HuH-7 (cell line): Measurements from ENCODE around the gene SCML2.
A peak's percentile ranks its signal among the peaks of the same experiment; 100 is the strongest.
"Not testable (repeated sequence)": the region's sequence is repeated elsewhere in the genome, so short reads cannot be mapped to it uniquely, and the experiment has no call there.

ENCODE experiments used
- DNase-seq: peaks from one replicate; pipeline ENCODE4 v3.0.0; 2011; ENCODE audit warnings: low spot score

The SCML2 gene

GRCh38 chrX:18354369-18355223 lies at the start of gene SCML2:
SCML2 (minus strand) TSS chrX:18354688; CDS start chrX:18334071, 20,617 bp downstream.
- DNase-seq: peak; percentile 20

- DNase-seq: no peak
These were observed 47.3 kb upstream of the SCML2 start for GRCh38 chrX:18401848-18402213.

- no peak for DNase-seq
These were observed 40.0 kb upstream of the SCML2 start for GRCh38 chrX:18394477-18394876.

DNA sequence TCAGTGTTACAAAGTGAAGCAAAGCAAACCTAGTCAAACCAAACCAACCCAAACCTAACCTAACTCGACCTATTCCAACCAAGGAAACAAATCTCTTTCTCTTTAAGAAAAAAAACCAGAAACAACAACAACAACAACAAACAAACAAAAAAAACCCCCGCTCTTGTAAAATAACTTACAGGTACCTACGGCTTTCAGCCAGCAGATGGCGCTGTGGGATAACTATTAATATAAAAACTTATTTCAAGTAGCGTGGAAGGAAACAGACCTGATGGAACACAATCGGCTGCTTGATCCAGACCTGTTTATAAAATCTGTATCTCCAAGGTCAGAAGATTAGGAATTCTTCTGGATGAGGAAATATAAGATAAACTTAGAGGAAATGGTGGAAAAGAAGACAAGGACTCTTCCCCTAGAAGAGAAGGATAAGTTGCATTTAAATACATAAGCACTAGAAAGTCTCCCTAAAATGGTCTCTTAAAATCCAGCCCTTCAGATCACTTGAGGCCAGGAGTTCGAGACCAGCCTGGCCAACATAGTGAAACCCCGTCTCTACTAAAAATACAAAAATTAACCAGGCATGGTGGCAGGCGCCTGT lies 36.6 kb upstream of the SCML2 start:
- DNase-seq: peak; percentile 12

- no peak for DNase-seq
These were observed 35.5 kb upstream of the SCML2 start for GRCh38 chrX:18389966-18390365.

DNA sequence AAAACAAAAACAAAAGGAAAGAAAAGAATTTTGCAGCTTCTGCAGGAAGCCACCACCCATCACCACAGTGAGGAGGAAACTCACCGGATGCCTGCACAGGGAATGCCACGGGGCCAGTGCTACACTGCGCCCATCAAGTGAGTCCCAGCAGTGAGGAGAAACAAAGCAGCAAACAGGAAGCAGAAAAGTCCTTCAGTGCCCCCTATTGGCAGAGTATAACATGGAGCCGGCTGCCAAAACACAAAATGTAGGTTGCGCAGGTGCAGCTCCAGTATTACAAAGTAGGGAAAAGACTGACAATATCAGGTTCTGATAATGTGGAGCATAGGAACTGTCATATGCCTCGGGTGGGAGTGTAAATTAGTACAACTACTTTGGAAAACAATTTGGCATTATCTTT lies 23.3 kb upstream of the SCML2 start:
- DNase-seq: peak; percentile 17

- DNase-seq: not testable (repeated sequence)
These were observed 20.8 kb upstream of the SCML2 start for GRCh38 chrX:18375131-18375805.

DNA sequence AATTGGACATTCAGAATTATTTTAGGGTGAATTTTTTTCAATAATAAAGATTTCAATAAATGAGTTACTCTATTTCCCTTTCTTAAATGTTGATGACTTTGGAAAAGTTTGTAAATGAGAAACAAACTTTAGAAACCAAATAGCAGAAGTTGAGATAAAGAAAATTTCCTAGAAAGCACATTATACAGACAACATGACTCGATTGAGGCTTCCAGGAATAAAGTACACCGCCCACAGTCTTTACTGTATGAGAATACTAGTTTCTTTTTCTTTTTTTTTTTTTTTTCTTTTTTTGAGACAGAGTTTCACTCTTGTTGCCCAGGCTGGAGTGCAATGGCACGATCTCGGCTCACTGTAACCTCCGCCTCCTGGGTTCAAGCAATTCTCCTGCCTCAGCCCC lies 14.6 kb upstream of the SCML2 start:
- DNase-seq: not testable (repeated sequence)

GRCh38 chrX:18368402-18368801 lies 13.9 kb upstream of the SCML2 start:
- DNase-seq: no peak

DNA sequence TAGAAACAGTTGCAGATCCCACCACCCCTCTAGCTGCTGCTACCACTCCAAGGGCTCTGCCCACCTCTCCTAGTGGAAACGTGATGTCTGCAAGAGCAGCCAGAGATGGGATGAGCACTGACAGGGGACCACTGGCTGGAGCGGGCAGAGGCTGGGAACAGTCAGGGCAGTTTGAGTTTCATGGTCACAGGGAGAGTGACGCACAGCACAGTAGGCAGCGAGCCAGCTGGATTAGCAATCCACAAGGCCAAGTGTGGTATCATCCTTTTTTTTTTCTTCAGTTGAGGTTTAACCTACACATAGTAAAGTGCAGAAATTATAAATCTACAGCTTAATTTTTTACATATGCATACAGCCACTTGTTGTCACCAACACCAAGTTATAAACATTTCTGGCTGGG lies 6.4 kb upstream of the SCML2 start:
- DNase-seq: no peak

- peak; percentile 15 for DNase-seq
These were observed 538 bp downstream of the SCML2 start for GRCh38 chrX:18353931-18354368.

- no peak for DNase-seq
These were observed 2.7 kb downstream of the SCML2 start for GRCh38 chrX:18351784-18352183.

DNA sequence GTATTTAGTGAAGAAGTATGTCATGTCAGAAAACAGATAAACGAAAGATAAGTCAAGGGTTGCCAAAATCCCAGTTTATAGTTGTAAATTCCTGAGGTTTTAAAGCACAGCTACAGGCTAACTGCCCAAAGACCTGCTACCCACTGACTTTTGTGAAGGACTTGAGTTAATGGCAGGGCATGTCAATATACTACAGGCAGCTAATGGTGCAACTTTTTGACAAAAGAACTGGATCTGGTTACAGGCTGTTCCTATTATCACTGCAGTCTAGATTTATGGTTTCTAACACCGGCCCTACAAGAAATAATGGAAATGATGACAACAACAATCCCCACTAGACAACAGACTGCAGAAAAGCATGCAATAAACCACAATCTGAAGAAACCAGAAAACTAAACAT lies 6.4 kb downstream of the SCML2 start:
- peak; percentile 10 for DNase-seq

GRCh38 chrX:18309401-18309800 lies 45.1 kb downstream of the SCML2 start:
- no peak for DNase-seq

GRCh38 chrX:18297251-18297650 lies 57.2 kb downstream of the SCML2 start:
- no peak for DNase-seq

GRCh38 chrX:18294893-18295292 lies 59.6 kb downstream of the SCML2 start:
- no peak for DNase-seq

- DNase-seq: no peak
These were observed 63.4 kb downstream of the SCML2 start for GRCh38 chrX:18291006-18291545.

DNA sequence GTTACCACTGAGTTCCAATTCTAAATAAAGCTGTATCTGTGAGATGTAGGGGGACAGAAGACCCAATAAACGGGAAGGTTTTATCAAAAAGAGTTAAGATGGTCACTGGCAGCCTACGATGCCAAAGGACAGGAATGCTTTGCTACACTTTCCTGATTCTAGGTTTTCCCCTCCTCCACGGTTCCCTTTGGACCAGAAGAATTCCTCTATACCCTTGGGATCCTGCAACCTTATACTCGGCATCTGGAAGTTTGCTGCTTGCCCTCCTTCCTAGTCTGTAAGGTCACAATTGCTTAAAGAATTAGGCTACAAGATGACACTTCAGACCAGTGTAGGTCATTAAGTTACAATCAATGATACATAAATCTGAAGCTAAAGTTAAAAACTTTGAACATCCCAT lies 64.3 kb downstream of the SCML2 start:
- no peak for DNase-seq

- DNase-seq: no peak
These were observed 65.8 kb downstream of the SCML2 start for GRCh38 chrX:18288716-18289115.

DNA sequence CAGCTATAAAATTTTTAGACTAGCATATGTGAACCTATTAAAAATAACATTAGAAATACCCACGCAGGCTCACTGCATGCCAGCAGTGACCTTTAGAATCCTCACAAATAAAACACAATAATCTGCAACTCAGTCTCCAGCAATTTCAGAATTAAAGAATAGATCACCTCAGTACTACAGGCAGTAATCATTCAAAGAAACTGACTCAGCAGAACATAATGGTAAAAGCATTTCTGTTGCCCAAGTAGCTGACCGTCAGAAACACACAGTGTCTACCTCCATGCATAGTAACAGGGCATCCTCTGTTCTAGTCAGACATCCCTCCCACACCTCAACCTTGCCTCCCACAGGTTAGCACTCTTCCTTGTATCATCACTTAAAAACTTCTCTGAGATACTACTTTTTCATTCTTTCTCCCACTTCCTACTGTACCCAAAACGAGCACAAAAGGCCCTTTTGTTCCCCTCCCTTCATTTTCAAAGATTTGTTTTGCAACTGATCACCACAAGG lies 68.1 kb downstream of the SCML2 start:
- DNase-seq: no peak

GRCh38 chrX:18278449-18278848 lies 76.0 kb downstream of the SCML2 start:
- DNase-seq: no peak

- no peak for DNase-seq
These were observed 82.3 kb downstream of the SCML2 start for GRCh38 chrX:18272222-18272621.

DNA sequence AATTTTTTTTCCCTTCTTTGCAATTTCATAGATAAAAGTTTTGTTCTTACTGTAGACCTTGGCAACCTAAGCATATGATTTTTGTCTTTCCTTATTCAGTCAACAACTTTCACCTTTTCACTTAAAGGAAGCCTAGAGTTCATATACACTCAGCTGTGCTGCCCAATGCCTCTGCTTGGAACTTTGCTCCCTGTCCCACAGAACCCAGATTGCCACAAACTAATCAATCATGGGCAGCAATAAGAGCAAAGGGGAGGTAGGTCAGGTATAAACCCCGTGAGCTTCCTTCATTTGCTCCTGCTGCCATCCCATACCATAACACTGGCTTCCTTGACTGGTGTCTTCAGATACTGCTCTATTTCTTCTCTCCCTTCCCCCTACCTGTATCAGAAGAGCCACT lies 82.8 kb downstream of the SCML2 start:
- no peak for DNase-seq
